Keratinocyte (primary cell): ENCODE results near the gene DYNLT2.

Experiments used
- CTCF ChIP-seq, 3 experiments: IDR thresholded peaks in 1 of 3; conservative IDR thresholded peaks in 1 of 3; optimal IDR thresholded peaks in 1 of 3; 2 replicates in 2 of 3; 3 replicates in 1 of 3; pipeline versions ENCODE3 to v1.5.1; 2011; ENCODE audit warnings: low read length in 3 of 3, mild to moderate bottlenecking in 3 of 3, moderate library complexity in 2 of 3, control low read depth in 1 of 3, inconsistent platforms in 1 of 3; ENCODE audit not compliant: insufficient read depth in 2 of 3; ENCODE audit errors: extremely low read depth in 1 of 3
- EZH2 ChIP-seq: IDR thresholded peaks from one replicate; pipeline ENCODE4 v1.6.1; 2012; ENCODE audit warnings: inconsistent platforms, mild to moderate bottlenecking, low read length, moderate library complexity

- no peak for TF ChIP-seq CTCF (optimal IDR thresholded peaks at IDR 0.05 in 1 of 3, IDR thresholded peaks at IDR 0.05 in 1 of 3, conservative IDR thresholded peaks at IDR 0.05 in 1 of 3; ENCODE audit: extremely low read depth in 1 of 3, insufficient read depth in 2 of 3, low read length in 3 of 3)
- TF ChIP-seq EZH2: no peak
These were observed 25.0 kb upstream of the DYNLT2 start for GRCh38 chr6:169776379-169776778.
